HG02588 (cell line): ENCODE measurements around the gene AMPD2.
"Not testable (repeated sequence)": the region's sequence is repeated elsewhere in the genome, so short reads cannot be mapped to it uniquely, and the experiment has no call there.

Source experiments
- ATAC-seq: cut with Tn5 transposase; IDR thresholded peaks from one replicate; pipeline ENCODE4 v1.9.1; 2021; ENCODE audit warnings: mild to moderate bottlenecking, moderate library complexity; ENCODE audit not compliant: unreplicated experiment

AMPD2 gene

GRCh38 chr1:109649491-109649914 lies 29.9 kb downstream of the AMPD2 start:
- no peak for ATAC-seq

GRCh38 chr1:109650609-109651008 lies 31.0 kb downstream of the AMPD2 start:
- ATAC-seq = no peak

- ATAC-seq = no peak
Observed at GRCh38 chr1:109652402-109652801, 32.8 kb downstream of the AMPD2 start.

GRCh38 chr1:109653306-109653705 lies 33.7 kb downstream of the AMPD2 start:
- ATAC-seq = no peak

- no peak for ATAC-seq
Observed at GRCh38 chr1:109654519-109654918, 34.9 kb downstream of the AMPD2 start.

- ATAC-seq = peak; percentile 83
Observed at GRCh38 chr1:109655615-109656519, 36.2 kb downstream of the AMPD2 start, which contains the start of gene GSTM4. TSS of gene GSTM4 (plus strand) at chr1:109656099. CDS start at chr1:109656390, 291 bp downstream.

- no peak for ATAC-seq
Observed at GRCh38 chr1:109657395-109657794, 37.8 kb downstream of the AMPD2 start.

- no peak for ATAC-seq
Observed at GRCh38 chr1:109657970-109658369, 38.3 kb downstream of the AMPD2 start.

GRCh38 chr1:109658533-109659042 lies 39.0 kb downstream of the AMPD2 start:
- ATAC-seq = no peak

GRCh38 chr1:109659145-109659544 lies 39.5 kb downstream of the AMPD2 start:
- ATAC-seq = no peak

GRCh38 chr1:109659997-109660690 lies 40.5 kb downstream of the AMPD2 start:
- ATAC-seq = no peak

GRCh38 chr1:109660691-109661026 lies 41.0 kb downstream of the AMPD2 start:
- ATAC-seq = not testable (repeated sequence)

GRCh38 chr1:109661391-109661790 lies 41.8 kb downstream of the AMPD2 start:
- ATAC-seq = no peak

- no peak for ATAC-seq
Observed at GRCh38 chr1:109664671-109665070, 45.0 kb downstream of the AMPD2 start.

- ATAC-seq = peak; percentile 92
Observed at GRCh38 chr1:109667452-109668122, 48.0 kb downstream of the AMPD2 start, which contains the start of gene GSTM2. TSS of gene GSTM2 (plus strand) at chr1:109668057. CDS start at chr1:109668116, 59 bp downstream.

GRCh38 chr1:109668123-109668775 lies 48.6 kb downstream of the AMPD2 start:
- ATAC-seq = no peak

- no peak for ATAC-seq
Observed at GRCh38 chr1:109669246-109669948, 49.8 kb downstream of the AMPD2 start.

GRCh38 chr1:109669949-109670302 lies 50.3 kb downstream of the AMPD2 start:
- ATAC-seq = not testable (repeated sequence)

- no peak for ATAC-seq
Observed at GRCh38 chr1:109671067-109671466, 51.4 kb downstream of the AMPD2 start.

- not testable (repeated sequence) for ATAC-seq
Observed at GRCh38 chr1:109673861-109674260, 54.2 kb downstream of the AMPD2 start.
